GM12873 (cell line): ENCODE results near the gene WEE2.

ENCODE experiments used
- CTCF ChIP-seq: IDR thresholded peaks from 2 replicates; pipeline ENCODE4 v1.5.1; 2012; ENCODE audit warnings: low read depth, mild to moderate bottlenecking, moderate library complexity, low read length, control low read depth; ENCODE audit not compliant: insufficient read depth; ENCODE audit errors: missing control alignments

Gene WEE2

GRCh38 chr7:141693082-141693481 is 15.1 kb upstream of the WEE2 start:
- no peak for TF ChIP-seq CTCF

- no peak for TF ChIP-seq CTCF
Observed at GRCh38 chr7:141695803-141696289, 12.3 kb upstream of the WEE2 start.

GRCh38 chr7:141696348-141696747 is 11.8 kb upstream of the WEE2 start:
- no peak for TF ChIP-seq CTCF

GRCh38 chr7:141697211-141697871 is 10.8 kb upstream of the WEE2 start:
- TF ChIP-seq CTCF, result no peak

- TF ChIP-seq CTCF, result no peak
Observed at GRCh38 chr7:141698247-141699015, 9.7 kb upstream of the WEE2 start.

- TF ChIP-seq CTCF, result no peak
Observed at GRCh38 chr7:141699860-141700259, 8.3 kb upstream of the WEE2 start.

- no peak for TF ChIP-seq CTCF
Observed at GRCh38 chr7:141700296-141700847, 7.8 kb upstream of the WEE2 start.
